Lower leg skin (tissue), 3 donors: ENCODE data around the gene NEGR1.

Experiments used
- CTCF ChIP-seq, 3 donors: fragments of 450-650 bp; IDR thresholded peaks; one replicate each; pipeline ENCODE4 v1.5.1; 2016; ENCODE audit warnings: antibody characterized with exemption in 3 of 3, mild to moderate bottlenecking in 3 of 3, moderate library complexity in 2 of 3
- POLR2A ChIP-seq, 2 donors: fragments of 450-650 bp; IDR thresholded peaks; one replicate each; pipeline ENCODE4 v1.6.1; 2016 to 2017; ENCODE audit warnings: antibody characterized with exemption in 2 of 2, mild to moderate bottlenecking in 1 of 2, moderate library complexity in 1 of 2

- TF ChIP-seq CTCF (IDR thresholded peaks at IDR 0.05) (no peak), POLR2A (IDR thresholded peaks at IDR 0.05) (no peak)
Observed at GRCh38 chr1:72013161-72013560, 269.2 kb downstream of the NEGR1 start.
